ENCODE measurements around the gene MAMLD1.

- no peak for TF ChIP-seq CTCF (conservative IDR thresholded peaks at IDR 0.05)
- TF ChIP-seq ZFX (IDR thresholded peaks at IDR 0.05) = no peak
Measured at GRCh38 chrX:150527108-150527507, 164.0 kb downstream of the MAMLD1 start.
